HG02884 (cell line): ENCODE measurements around the gene TTC7B.

Experiments used
- ATAC-seq: cut with Tn5 transposase; IDR thresholded peaks from one replicate; pipeline ENCODE4 v1.9.1; 2021; ENCODE audit warnings: mild to moderate bottlenecking, moderate library complexity; ENCODE audit not compliant: unreplicated experiment

The TTC7B gene

GRCh38 chr14:90567991-90568390 is 248.2 kb downstream of the TTC7B start:
- ATAC-seq, result no peak

GRCh38 chr14:90567191-90567590 is 249.0 kb downstream of the TTC7B start:
- no peak for ATAC-seq

GRCh38 chr14:90566481-90566880 is 249.7 kb downstream of the TTC7B start:
- ATAC-seq, result no peak

GRCh38 chr14:90564496-90564895 is 251.7 kb downstream of the TTC7B start:
- no peak for ATAC-seq

- ATAC-seq, result no peak
Measured at GRCh38 chr14:90562652-90563051, 253.6 kb downstream of the TTC7B start.

- ATAC-seq, result no peak
Measured at GRCh38 chr14:90561920-90562319, 254.3 kb downstream of the TTC7B start.

GRCh38 chr14:90560991-90561390 is 255.2 kb downstream of the TTC7B start:
- no peak for ATAC-seq

GRCh38 chr14:90560558-90560957 is 255.7 kb downstream of the TTC7B start:
- ATAC-seq, result no peak

- ATAC-seq, result no peak
Measured at GRCh38 chr14:90559811-90560492, 256.3 kb downstream of the TTC7B start.

GRCh38 chr14:90558983-90559590 is 257.1 kb downstream of the TTC7B start:
- ATAC-seq, result no peak

GRCh38 chr14:90558041-90558982 is 257.9 kb downstream of the TTC7B start:
- ATAC-seq, result no peak

- no peak for ATAC-seq
Measured at GRCh38 chr14:90557516-90557915, 258.7 kb downstream of the TTC7B start.

- no peak for ATAC-seq
Measured at GRCh38 chr14:90556666-90557450, 259.4 kb downstream of the TTC7B start.

- no peak for ATAC-seq
Measured at GRCh38 chr14:90556012-90556477, 260.2 kb downstream of the TTC7B start.

- no peak for ATAC-seq
Measured at GRCh38 chr14:90555126-90556011, 260.9 kb downstream of the TTC7B start.

- ATAC-seq, result no peak
Measured at GRCh38 chr14:90554341-90554740, 261.9 kb downstream of the TTC7B start.

- ATAC-seq, result no peak
Measured at GRCh38 chr14:90553921-90554336, 262.3 kb downstream of the TTC7B start.

GRCh38 chr14:90553298-90553920 is 262.8 kb downstream of the TTC7B start:
- ATAC-seq, result no peak
